Smooth muscle cell (in vitro differentiated cells): ENCODE data around the gene PSMD3. TPM values are rescaled to one million over a fixed set of nuclear protein-coding genes. Genes with fewer than 3 reads are reported as not detected.

ENCODE experiments used
- DNase-seq: peaks from one replicate; lab custom pipeline; 2025; ENCODE audit not compliant: unreplicated experiment; lab: John Stamatoyannopoulos, UW
- H2AFZ ChIP-seq: fragments of 200-600 bp; sonication (generic); 2 replicates; pipeline ENCODE4 v1.6.0; 2016; ENCODE audit warnings: antibody characterized with exemption, low read depth, mild to moderate bottlenecking
- H3F3A ChIP-seq: fragments of 200-600 bp; sonication (generic); 2 replicates; pipeline ENCODE4 v1.6.0; 2017; ENCODE audit warnings: antibody characterized with exemption, low read depth
- H3K27ac ChIP-seq: fragments of 200-600 bp; sonication (generic); 2 replicates; pipeline ENCODE4 v1.5.1; 2016; ENCODE audit warnings: low read depth, mild to moderate bottlenecking
- H3K27me3 ChIP-seq: fragments of 200-600 bp; sonication (generic); 2 replicates; pipeline ENCODE4 v1.6.1; 2016; ENCODE audit warnings: low read depth, mild to moderate bottlenecking
- H3K36me3 ChIP-seq: fragments of 200-600 bp; sonication (generic); 2 replicates; pipeline ENCODE4 v1.5.1; 2016; ENCODE audit warnings: low read depth
- H3K4me1 ChIP-seq: fragments of 200-600 bp; sonication (generic); 2 replicates; pipeline ENCODE4 v1.5.1; 2016; ENCODE audit warnings: low read depth
- H3K4me2 ChIP-seq: fragments of 200-600 bp; sonication (generic); 2 replicates; pipeline ENCODE4 v1.6.0; 2016; ENCODE audit warnings: mild to moderate bottlenecking
- H3K4me3 ChIP-seq: fragments of 200-600 bp; sonication (generic); 2 replicates; pipeline ENCODE4 v1.5.1; 2016; ENCODE audit warnings: mild to moderate bottlenecking
- H3K79me2 ChIP-seq: fragments of 200-600 bp; sonication (generic); 2 replicates; pipeline ENCODE4 v1.6.0; 2016; ENCODE audit warnings: low read depth, mild to moderate bottlenecking
- H3K9ac ChIP-seq: fragments of 200-600 bp; sonication (generic); 2 replicates; pipeline ENCODE4 v1.6.0; 2016; ENCODE audit warnings: low read depth
- H3K9me3 ChIP-seq: fragments of 200-600 bp; sonication (generic); replicated peaks from 2 replicates; pipeline ENCODE4 v1.5.1; 2016; ENCODE audit warnings: low read depth
- H4K20me1 ChIP-seq: fragments of 200-600 bp; sonication (generic); 2 replicates; pipeline ENCODE4 v1.6.0; 2016; ENCODE audit warnings: low read depth
- CTCF ChIP-seq: fragments of 200-600 bp; sonication (generic); IDR thresholded peaks from 2 replicates; pipeline ENCODE4 v1.5.1; 2017; ENCODE audit warnings: borderline replicate concordance, mild to moderate bottlenecking, antibody characterized with exemption; ENCODE audit not compliant: insufficient read depth, poor library complexity, severe bottlenecking
- WGBS: methylation state at CpG from one replicate; pipeline ENCODE4 v1.1.7; 2016; ENCODE audit warnings: low lambda C conversion rate; 5-methylcytosine and 5-hydroxymethylcytosine counted together
- polyA plus RNA-seq: library from polyadenylated mRNA; unstranded; fragments of >200 nt; fragmentation: Nextera tagmentation; extraction: Ambion mirVana; gene quantifications from 2 replicates; pipeline ENCODE4 v1.2.1, GENCODE V29; 2016
- total RNA-seq: library from RNA; depleted of rRNA; stranded (reverse); fragments of >200 nt; gene quantifications from 2 replicates; pipeline ENCODE4 v1.2.3, GENCODE V29; 2014

PSMD3 gene
- total and polyA plus RNA-seq, 2 experiments from 2014 or later: 83.8 to 110 TPM

- Histone ChIP-seq H3K79me2 (no peaks in the 10 kb centered on the region), H3K36me3 (no peaks in the 10 kb centered on the region), H3K9me3 (no peaks in the 10 kb centered on the region), H3K9ac (no peak overlapping the region), H3K4me3 (no peak overlapping the region), H3F3A (no peaks in the 10 kb centered on the region), H3K27ac (no peak overlapping the region), H2AFZ (no peak overlapping the region), H4K20me1 (no peaks in the 10 kb centered on the region), H3K27me3 (peaks cover 2% of the 10 kb centered on the region), H3K4me1 (no peaks in the 10 kb centered on the region), H3K4me2 (no peak overlapping the region)
- no peak for TF ChIP-seq CTCF
- no peak for DNase-seq
- WGBS: 88% methylated on average over 6 of the region's 6 CpGs
These were observed 16.8 kb upstream of the PSMD3 start for GRCh38 chr17:39963829-39964228.

- DNase-seq: no peak
- WGBS: 67% methylated on average over 8 of the region's 8 CpGs
These were observed 15.4 kb upstream of the PSMD3 start for GRCh38 chr17:39965017-39965699.

GRCh38 chr17:39966771-39967170 lies 13.8 kb upstream of the PSMD3 start:
- Histone ChIP-seq H3K27me3 (peaks cover 24% of the 10 kb centered on the region), H3K9me3 (no peaks in the 10 kb centered on the region), H3K9ac (no peak overlapping the region), H3K27ac (no peak overlapping the region), H4K20me1 (no peaks in the 10 kb centered on the region), H2AFZ (no peak overlapping the region), H3K4me2 (no peak overlapping the region), H3K4me1 (no peaks in the 10 kb centered on the region), H3K36me3 (no peaks in the 10 kb centered on the region), H3K4me3 (no peak overlapping the region), H3F3A (no peaks in the 10 kb centered on the region), H3K79me2 (no peaks in the 10 kb centered on the region)
- no peak for TF ChIP-seq CTCF
- 93% methylated on average over 6 of the region's 6 CpGs for WGBS
- no peak for DNase-seq

More at GRCh38 chr17:39965017-39965699, 15.4 kb upstream of the PSMD3 start:
- Histone ChIP-seq H3F3A (no peaks in the 10 kb centered on the region), H3K27ac (no peak overlapping the region), H2AFZ (no peak overlapping the region), H3K4me1 (no peaks in the 10 kb centered on the region), H3K9ac (no peak overlapping the region), H3K79me2 (no peaks in the 10 kb centered on the region), H3K36me3 (no peaks in the 10 kb centered on the region), H3K4me3 (no peak overlapping the region), H3K9me3 (no peaks in the 10 kb centered on the region), H4K20me1 (no peaks in the 10 kb centered on the region), H3K4me2 (no peak overlapping the region), H3K27me3 (peaks cover 13% of the 10 kb centered on the region)
- TF ChIP-seq CTCF: no peak

GRCh38 chr17:39968761-39969160 lies 11.8 kb upstream of the PSMD3 start:
- no peak for DNase-seq
- Histone ChIP-seq H3F3A (no peaks in the 10 kb centered on the region), H3K9ac (no peak overlapping the region), H3K27ac (no peak overlapping the region), H3K4me2 (no peak overlapping the region), H3K9me3 (no peaks in the 10 kb centered on the region), H4K20me1 (no peaks in the 10 kb centered on the region), H3K4me3 (no peak overlapping the region), H3K4me1 (no peaks in the 10 kb centered on the region), H3K36me3 (no peaks in the 10 kb centered on the region), H2AFZ (no peak overlapping the region), H3K27me3 (peaks cover 24% of the 10 kb centered on the region), H3K79me2 (no peaks in the 10 kb centered on the region)
- WGBS: 84% methylated on average over 2 of the region's 2 CpGs
- no peak for TF ChIP-seq CTCF
